HepG2 (cell line): ENCODE measurements around the gene TMC4. TPM values are rescaled to one million over a fixed set of nuclear protein-coding genes. Genes with fewer than 3 reads are reported as not detected.

Experiments used
- FOXC1 ChIP-seq: sonication (generic); formaldehyde crosslinking; IDR thresholded peaks from 2 replicates; pipeline ENCODE4 v1.8.0; 2022; ENCODE audit warnings: mild to moderate bottlenecking, missing genetic modification reagents, borderline replicate concordance
- HOXA5 ChIP-seq: sonication (generic); formaldehyde crosslinking; IDR thresholded peaks from 2 replicates; pipeline ENCODE4 v1.4.0; 2020; ENCODE audit warnings: missing genetic modification reagents
- ISX ChIP-seq: sonication (generic); formaldehyde crosslinking; conservative IDR thresholded peaks from 2 replicates; pipeline ENCODE4 v1.5.0; 2020; ENCODE audit warnings: missing genetic modification reagents
- MATR3 ChIP-seq: sonication (generic); formaldehyde crosslinking; IDR thresholded peaks from 2 replicates; pipeline ENCODE4 v1.4.0; 2020; ENCODE audit warnings: missing genetic modification reagents
- NFE2 ChIP-seq: sonication (generic); formaldehyde crosslinking; IDR thresholded peaks from 2 replicates; pipeline ENCODE4 v1.4.0; 2020; ENCODE audit warnings: missing genetic modification reagents
- PITX1 ChIP-seq: sonication (generic); formaldehyde crosslinking; IDR thresholded peaks from 2 replicates; pipeline ENCODE4 v1.5.1; 2020; ENCODE audit warnings: mild to moderate bottlenecking, missing genetic modification reagents
- PPARG ChIP-seq: conservative IDR thresholded peaks from 2 replicates; pipeline ENCODE4 v1.6.1; 2016; ENCODE audit warnings: missing biosample characterization, missing genetic modification reagents
- RNF2 ChIP-seq: fragments of 450-650 bp; conservative IDR thresholded peaks from 2 replicates; pipeline ENCODE4 v1.6.1; 2016; ENCODE audit warnings: low read depth
- STAG1 ChIP-seq: sonication (generic); formaldehyde crosslinking; IDR thresholded peaks from 2 replicates; pipeline ENCODE4 v1.4.0; 2020; ENCODE audit warnings: missing genetic modification reagents
- TAF15 ChIP-seq: fragments of 200-400 bp; formaldehyde crosslinking; IDR thresholded peaks from one replicate; pipeline ENCODE4 v1.6.1; 2018; ENCODE audit warnings: mild to moderate bottlenecking, low read depth, low read length; ENCODE audit not compliant: poor library complexity, severe bottlenecking
- TRIM24 ChIP-seq: sonication (generic); formaldehyde crosslinking; IDR thresholded peaks from 2 replicates; pipeline ENCODE4 v1.8.0; 2022; ENCODE audit warnings: mild to moderate bottlenecking, missing genetic modification reagents
- ZFP90 ChIP-seq: sonication (generic); formaldehyde crosslinking; IDR thresholded peaks from 2 replicates; pipeline ENCODE4 v1.8.0; 2022; ENCODE audit warnings: missing genetic modification reagents, mild to moderate bottlenecking, inconsistent platforms, borderline replicate concordance
- ZIK1 ChIP-seq: sonication (generic); formaldehyde crosslinking; IDR thresholded peaks from 2 replicates; pipeline ENCODE4 v1.5.0; 2020; ENCODE audit warnings: mild to moderate bottlenecking, low read depth, missing genetic modification reagents, borderline replicate concordance
- ZNF337 ChIP-seq: sonication (generic); formaldehyde crosslinking; IDR thresholded peaks from 2 replicates; pipeline ENCODE4 v1.5.1; 2020; ENCODE audit warnings: missing genetic modification reagents, low read depth, mild to moderate bottlenecking, borderline replicate concordance
- ZNF552 ChIP-seq: sonication (generic); formaldehyde crosslinking; IDR thresholded peaks from 2 replicates; pipeline ENCODE4 v1.9.0; 2022; ENCODE audit warnings: missing genetic modification reagents, mild to moderate bottlenecking, borderline replicate concordance
- ZNF572 ChIP-seq: sonication (generic); formaldehyde crosslinking; IDR thresholded peaks from 2 replicates; pipeline ENCODE4 v1.5.1; 2020; ENCODE audit warnings: mild to moderate bottlenecking, missing genetic modification reagents
- polyA plus RNA-seq, 8 experiments: library from polyadenylated mRNA; depleted of rRNA in 3 of 8; stranded (reverse) in 7 of 8; unstranded in 1 of 8; fragments of >200 nt; fragmentation: Illumina TruSeq in 4 of 8; extraction: Trizol in 4 of 8; gene quantifications; 2 replicates each; pipeline versions ENCODE4 v1.2.1 to v1.2.3, GENCODE V29; 2011 to 2016; ENCODE audit warnings: low read depth in 4 of 8, missing spikeins in 1 of 8, mixed read lengths in 1 of 8; ENCODE audit not compliant: insufficient read depth in 1 of 8
- total RNA-seq, 5 experiments: library from RNA; depleted of rRNA; stranded (reverse); fragments of >200 nt; fragmentation: Illumina TruSeq; extraction: Trizol; gene quantifications; 2 replicates each; pipeline ENCODE4 v1.2.3, GENCODE V29; 2016; ENCODE audit warnings: low read depth in 1 of 5
- TF ChIP-seq, protein P1 (sequence below): sonication (generic); formaldehyde crosslinking; IDR thresholded peaks from 2 replicates; pipeline ENCODE4 v1.9.0; 2021; ENCODE audit warnings: missing genetic modification reagents, mild to moderate bottlenecking, borderline replicate concordance
- TF ChIP-seq, protein P2 (sequence below): sonication (generic); formaldehyde crosslinking; IDR thresholded peaks from 2 replicates; pipeline ENCODE4 v1.4.0; 2020; ENCODE audit warnings: missing genetic modification reagents
- TF ChIP-seq, protein P3 (sequence below): sonication (generic); formaldehyde crosslinking; conservative IDR thresholded peaks from 2 replicates; pipeline ENCODE4 v1.4.0; 2020; ENCODE audit warnings: missing genetic modification reagents
- TF ChIP-seq, protein P4 (sequence below): sonication (generic); formaldehyde crosslinking; IDR thresholded peaks from 2 replicates; pipeline ENCODE4 v1.4.0; 2020; ENCODE audit warnings: mild to moderate bottlenecking, missing genetic modification reagents
- TF ChIP-seq, protein P5 (sequence below): sonication (generic); formaldehyde crosslinking; IDR thresholded peaks from 2 replicates; pipeline ENCODE4 v1.5.0; 2020; ENCODE audit warnings: missing genetic modification reagents

The TMC4 gene
- total and polyA plus RNA-seq, 2 of the 13 experiments (the other 11 are each of a cell fraction or from before 2014, with no cell fraction given), result 0.13 to 0.24 TPM

DNA sequence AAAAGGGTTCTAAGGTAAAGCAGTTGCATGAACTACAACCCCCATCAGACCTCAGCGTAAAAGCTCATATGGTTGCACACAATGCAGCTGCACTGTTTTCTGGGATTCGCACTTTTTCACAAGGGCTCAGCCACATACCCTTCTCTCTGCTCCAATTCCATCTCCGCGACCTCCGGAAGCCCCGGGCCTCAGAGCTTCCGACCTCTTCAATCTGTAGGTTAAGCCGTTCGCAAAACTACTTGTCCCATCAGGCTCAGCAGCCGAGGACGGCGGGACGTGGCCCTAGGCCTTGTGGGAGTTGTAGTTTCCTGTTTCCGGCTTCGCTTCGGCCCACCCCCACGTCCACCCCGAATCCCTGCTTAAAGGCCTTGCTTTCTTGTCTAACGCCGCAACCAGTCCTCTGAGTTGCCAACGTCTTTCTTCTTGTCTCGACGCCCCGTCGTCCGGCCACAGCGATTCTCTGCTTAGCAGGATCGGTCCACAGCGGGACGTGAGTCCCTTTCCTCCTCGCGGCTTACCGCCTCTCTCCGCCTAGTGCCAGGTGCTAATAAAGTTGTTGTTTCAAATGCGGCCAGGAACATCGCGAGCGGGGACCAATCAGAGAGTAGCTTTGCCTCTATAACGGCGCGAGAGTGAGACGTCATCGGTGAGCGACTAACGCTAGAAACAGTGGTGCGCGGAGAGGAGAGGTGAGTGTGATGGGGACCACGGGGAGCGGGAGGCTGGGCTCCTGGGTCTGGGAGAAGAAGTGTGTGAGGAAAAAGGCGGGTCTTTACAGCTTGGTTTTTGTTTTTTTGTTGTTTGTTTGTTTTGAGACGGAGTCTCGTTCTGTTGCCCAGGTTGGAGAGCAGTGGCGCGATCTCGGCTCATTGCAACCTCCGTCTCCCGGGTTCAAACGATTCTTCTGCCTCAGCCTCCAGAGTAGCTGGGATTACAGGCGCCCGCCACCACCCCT is 57.6 kb downstream of the TMC4 start, which contains the start of the genes PRPF31 and TFPT (continued):
- no peak for TF ChIP-seq ZIK1
- 0 out of 2 replicates have a peak, but pooled peaks have one; percentile 35 for TF ChIP-seq PPARG (CRISPR knock-in tag)
- TF ChIP-seq, protein P1, sequence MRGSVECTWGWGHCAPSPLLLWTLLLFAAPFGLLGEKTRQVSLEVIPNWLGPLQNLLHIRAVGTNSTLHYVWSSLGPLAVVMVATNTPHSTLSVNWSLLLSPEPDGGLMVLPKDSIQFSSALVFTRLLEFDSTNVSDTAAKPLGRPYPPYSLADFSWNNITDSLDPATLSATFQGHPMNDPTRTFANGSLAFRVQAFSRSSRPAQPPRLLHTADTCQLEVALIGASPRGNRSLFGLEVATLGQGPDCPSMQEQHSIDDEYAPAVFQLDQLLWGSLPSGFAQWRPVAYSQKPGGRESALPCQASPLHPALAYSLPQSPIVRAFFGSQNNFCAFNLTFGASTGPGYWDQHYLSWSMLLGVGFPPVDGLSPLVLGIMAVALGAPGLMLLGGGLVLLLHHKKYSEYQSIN (CRISPR knock-in tag), result no peak
- peak; percentile 34; the same call in 1 of the 2 replicates for TF ChIP-seq ZFP90 (CRISPR knock-in tag)
- TF ChIP-seq ZNF572, result no peak; the same call in 1 of the 2 replicates
- peak; percentile 80 for TF ChIP-seq RNF2
- no peak for TF ChIP-seq ISX (CRISPR knock-in tag)
- TF ChIP-seq, protein P2, sequence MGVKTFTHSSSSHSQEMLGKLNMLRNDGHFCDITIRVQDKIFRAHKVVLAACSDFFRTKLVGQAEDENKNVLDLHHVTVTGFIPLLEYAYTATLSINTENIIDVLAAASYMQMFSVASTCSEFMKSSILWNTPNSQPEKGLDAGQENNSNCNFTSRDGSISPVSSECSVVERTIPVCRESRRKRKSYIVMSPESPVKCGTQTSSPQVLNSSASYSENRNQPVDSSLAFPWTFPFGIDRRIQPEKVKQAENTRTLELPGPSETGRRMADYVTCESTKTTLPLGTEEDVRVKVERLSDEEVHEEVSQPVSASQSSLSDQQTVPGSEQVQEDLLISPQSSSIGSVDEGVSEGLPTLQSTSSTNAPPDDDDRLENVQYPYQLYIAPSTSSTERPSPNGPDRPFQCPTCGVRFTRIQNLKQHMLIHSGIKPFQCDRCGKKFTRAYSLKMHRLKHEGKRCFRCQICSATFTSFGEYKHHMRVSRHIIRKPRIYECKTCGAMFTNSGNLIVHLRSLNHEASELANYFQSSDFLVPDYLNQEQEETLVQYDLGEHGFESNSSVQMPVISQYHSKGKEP (CRISPR knock-in tag), result peak; percentile 80; the same call in 1 of the 2 replicates
- no peak for TF ChIP-seq NFE2 (CRISPR knock-in tag)
- TF ChIP-seq STAG1 (CRISPR knock-in tag), result no peak
- peak; percentile 52; the same call in 1 of the 2 replicates for TF ChIP-seq FOXC1 (CRISPR knock-in tag)
- TF ChIP-seq, protein P3, sequence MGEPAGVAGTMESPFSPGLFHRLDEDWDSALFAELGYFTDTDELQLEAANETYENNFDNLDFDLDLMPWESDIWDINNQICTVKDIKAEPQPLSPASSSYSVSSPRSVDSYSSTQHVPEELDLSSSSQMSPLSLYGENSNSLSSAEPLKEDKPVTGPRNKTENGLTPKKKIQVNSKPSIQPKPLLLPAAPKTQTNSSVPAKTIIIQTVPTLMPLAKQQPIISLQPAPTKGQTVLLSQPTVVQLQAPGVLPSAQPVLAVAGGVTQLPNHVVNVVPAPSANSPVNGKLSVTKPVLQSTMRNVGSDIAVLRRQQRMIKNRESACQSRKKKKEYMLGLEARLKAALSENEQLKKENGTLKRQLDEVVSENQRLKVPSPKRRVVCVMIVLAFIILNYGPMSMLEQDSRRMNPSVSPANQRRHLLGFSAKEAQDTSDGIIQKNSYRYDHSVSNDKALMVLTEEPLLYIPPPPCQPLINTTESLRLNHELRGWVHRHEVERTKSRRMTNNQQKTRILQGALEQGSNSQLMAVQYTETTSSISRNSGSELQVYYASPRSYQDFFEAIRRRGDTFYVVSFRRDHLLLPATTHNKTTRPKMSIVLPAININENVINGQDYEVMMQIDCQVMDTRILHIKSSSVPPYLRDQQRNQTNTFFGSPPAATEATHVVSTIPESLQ (CRISPR knock-in tag), result no peak
- peak; percentile 93; the same call in 1 of the 2 replicates for TF ChIP-seq ZNF337 (CRISPR knock-in tag)
- TF ChIP-seq HOXA5 (CRISPR knock-in tag), result peak; percentile 39
- no peak for TF ChIP-seq TRIM24 (CRISPR knock-in tag)
- TF ChIP-seq, protein P4, sequence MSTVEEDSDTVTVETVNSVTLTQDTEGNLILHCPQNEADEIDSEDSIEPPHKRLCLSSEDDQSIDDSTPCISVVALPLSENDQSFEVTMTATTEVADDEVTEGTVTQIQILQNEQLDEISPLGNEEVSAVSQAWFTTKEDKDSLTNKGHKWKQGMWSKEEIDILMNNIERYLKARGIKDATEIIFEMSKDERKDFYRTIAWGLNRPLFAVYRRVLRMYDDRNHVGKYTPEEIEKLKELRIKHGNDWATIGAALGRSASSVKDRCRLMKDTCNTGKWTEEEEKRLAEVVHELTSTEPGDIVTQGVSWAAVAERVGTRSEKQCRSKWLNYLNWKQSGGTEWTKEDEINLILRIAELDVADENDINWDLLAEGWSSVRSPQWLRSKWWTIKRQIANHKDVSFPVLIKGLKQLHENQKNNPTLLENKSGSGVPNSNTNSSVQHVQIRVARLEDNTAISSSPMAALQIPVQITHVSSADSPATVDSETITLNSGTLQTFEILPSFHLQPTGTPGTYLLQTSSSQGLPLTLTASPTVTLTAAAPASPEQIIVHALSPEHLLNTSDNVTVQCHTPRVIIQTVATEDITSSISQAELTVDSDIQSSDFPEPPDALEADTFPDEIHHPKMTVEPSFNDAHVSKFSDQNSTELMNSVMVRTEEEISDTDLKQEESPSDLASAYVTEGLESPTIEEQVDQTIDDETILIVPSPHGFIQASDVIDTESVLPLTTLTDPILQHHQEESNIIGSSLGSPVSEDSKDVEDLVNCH (CRISPR knock-in tag), result peak; percentile 68; the same call in 1 of the 2 replicates
- TF ChIP-seq, protein P5, sequence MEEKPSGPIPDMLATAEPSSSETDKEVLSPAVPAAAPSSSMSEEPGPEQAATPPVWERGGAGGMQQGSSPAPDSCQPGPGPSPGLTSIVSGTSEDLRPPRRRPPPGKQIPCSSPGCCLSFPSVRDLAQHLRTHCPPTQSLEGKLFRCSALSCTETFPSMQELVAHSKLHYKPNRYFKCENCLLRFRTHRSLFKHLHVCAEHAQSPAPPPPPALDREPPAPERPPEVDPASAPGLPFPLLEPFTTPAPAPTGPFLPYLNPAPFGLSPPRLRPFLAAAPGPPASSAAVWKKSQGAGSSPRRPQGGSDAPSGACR (CRISPR knock-in tag), result no peak
- no peak for TF ChIP-seq MATR3 (CRISPR knock-in tag)
- peak; percentile 80; the same call in 1 of the 2 replicates for TF ChIP-seq ZNF552 (CRISPR knock-in tag)
- peak; percentile 91 for TF ChIP-seq PITX1 (CRISPR knock-in tag)
- TF ChIP-seq TAF15, result no peak
